Brain pericyte (primary cell): ENCODE measurements around the gene PRICKLE4.
"Not testable (repeated sequence)": the region's sequence is repeated elsewhere in the genome, so short reads cannot be mapped to it uniquely, and the experiment has no call there.

Source experiments
- DNase-seq: peaks from one replicate; pipeline ENCODE4 v3.0.0-alpha.2; 2012; ENCODE audit warnings: low read depth, low spot score

Gene PRICKLE4

DNA sequence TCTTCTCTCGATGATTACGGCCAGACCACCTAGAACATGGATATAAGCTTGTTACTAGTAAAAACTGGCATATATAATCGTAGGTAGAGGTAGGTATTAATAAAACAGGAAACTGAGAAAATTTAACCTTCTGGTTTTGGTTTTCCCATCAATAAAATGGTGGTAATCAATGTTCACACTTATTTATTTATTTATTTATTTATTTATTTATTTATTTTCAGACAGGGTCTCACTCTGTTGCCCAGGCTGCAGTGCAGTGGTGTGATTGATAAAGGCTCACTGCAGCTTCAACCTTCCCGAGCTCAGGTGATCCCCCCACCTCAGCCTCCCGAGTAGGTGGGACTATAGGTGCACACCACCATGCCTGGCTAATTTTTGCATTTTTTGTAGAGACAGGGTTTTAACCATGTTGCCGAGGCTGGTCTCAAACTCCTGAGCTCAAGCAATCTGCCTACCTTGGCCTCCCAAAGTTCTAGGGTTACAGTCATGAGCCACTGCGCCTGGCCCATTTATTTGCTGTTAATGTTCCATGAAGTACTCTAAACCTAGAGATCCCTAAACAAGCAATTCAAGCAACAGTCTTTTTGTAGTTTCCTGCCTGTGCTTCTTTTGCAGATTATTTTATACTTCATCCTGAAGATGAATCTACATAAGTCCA lies 18.4 kb downstream of the PRICKLE4 start:
- DNase-seq, result no peak

DNA sequence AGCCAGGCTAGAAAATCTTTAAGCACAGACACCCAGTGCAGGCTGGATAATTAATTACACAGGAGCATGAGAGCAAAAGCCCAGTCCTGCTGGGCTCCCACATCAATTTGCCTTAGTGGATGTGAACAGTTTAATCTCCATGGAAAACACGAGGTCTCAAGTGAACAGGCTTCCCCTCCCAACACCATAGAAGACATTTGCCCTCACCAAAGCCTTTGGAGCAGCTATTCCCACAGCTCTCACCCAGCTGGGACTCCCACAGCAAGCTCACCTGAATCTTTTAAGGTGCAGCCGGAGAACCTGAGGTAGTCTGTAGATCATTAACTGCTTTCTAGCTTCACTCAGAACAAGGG lies 19.0 kb downstream of the PRICKLE4 start:
- DNase-seq, result no peak

DNA sequence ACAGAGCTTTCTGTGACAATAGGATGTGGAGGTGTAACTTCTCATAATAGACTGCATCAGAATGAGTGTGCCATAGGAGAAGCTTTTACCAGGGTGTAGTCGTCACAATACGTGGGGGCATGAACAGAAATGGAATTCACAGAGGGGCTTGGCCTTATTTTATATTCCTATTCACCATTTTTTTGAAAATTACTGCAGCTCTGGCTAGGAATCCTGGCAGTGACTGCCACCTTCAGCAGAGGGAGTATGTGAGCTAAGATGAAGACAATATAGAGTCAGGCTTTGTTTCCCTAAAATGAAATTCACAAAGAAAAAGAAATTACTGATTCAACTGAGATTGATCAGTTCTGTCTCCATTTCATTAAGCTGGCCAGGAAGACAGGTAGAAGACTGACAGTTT lies 20.8 kb downstream of the PRICKLE4 start:
- no peak for DNase-seq

DNA sequence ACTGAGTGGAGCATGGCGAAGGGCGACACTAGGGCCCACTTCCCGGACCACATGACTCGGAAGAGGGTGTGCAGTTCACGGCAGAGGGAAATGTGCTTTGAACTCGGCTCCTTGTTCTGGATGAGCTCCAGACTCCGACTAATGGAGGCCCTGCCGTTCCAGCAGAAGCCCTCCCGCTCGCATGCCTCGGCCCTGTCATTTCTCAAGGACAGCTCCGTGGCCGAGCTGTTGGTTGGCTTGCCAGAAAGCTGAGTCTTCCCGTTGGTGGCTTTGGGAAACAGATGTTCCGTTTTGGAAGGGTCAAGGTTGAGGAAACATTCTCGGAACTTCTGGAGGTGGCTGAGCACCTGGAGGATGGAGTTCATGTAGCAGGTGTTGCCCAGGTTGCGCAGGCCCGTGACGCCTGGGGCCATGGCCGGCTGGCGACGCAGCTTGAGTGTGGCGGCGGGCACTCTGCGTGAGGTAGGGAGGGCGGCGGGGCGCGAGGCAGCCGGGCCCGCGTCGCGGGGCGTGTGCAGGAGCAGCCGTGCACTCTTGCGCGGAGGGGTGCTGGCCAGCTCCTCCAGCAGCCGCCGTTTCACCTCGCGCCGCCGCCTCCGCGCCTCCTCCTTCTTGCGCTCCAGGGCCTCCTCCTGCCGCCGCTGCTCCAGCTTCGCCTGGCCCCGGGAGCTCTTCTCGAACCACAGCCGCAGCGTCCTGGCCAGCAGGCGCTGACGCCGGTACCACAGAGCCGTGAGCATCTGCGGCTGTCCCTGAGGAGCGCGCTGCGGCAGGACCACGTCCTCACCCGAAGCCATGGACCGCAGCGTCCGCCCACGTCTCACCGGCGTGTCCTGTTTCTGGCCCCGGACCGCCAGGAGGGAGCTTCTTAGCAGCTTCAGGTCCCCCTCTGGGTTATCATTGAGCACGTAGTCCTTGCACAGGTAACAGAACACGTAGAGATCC lies 25.5 kb downstream of the PRICKLE4 start:
- no peak for DNase-seq

DNA sequence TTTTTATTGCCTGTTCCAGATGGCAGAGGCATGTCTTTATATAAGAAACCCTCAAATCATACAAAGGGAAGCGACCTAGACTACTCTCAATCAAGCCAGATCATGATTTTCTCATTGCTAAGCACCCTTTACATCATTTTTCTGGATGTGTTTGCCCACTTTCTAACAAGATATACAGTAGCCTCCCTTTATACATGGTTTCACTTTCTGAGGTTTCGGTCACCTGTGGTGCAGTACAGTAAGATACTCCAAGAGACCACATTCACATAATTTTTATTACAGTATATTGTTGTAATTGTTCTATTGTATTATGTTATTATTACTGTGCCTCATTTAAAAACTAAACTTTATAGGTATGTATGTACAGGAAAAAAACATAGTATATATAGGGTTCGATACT lies 30.5 kb downstream of the PRICKLE4 start:
- DNase-seq, result no peak

DNA sequence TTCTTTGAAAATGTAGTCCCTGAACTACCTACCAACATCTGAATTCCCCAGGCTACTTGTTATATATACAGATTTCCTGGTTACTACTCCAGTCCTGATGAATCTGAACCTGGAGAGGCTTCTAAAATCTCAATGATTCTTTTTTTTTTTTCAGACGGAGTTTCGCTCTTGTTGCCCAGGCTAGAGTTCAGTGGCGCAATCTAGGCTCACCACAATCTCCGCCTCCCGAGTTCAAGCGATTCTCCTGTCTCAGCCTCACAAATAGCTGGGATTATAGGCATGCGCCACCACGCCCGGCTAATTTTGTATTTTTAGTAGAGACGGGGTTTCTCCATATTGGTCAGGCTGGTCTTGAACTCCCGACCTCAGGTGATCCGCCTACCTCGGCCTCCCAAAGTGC lies 31.4 kb downstream of the PRICKLE4 start:
- DNase-seq, result not testable (repeated sequence)

DNA sequence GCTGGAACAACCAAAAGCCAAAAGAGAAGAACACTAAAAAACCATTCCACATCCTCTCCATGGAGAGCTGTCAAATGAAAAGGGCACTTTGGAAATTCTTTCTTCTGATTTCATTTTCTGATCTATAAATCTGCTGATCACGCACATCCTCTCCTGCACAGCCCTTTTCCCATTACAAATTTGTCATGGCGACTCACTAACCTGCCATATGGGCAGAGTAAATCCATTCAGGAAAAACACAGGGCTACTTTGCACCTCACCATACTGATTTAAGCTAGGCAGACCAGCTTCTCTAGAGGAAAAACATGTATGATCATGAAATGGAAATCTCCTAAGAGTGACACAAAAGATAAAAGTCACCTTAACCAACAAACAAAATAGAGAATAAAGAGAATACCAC lies 32.9 kb downstream of the PRICKLE4 start:
- no peak for DNase-seq

DNA sequence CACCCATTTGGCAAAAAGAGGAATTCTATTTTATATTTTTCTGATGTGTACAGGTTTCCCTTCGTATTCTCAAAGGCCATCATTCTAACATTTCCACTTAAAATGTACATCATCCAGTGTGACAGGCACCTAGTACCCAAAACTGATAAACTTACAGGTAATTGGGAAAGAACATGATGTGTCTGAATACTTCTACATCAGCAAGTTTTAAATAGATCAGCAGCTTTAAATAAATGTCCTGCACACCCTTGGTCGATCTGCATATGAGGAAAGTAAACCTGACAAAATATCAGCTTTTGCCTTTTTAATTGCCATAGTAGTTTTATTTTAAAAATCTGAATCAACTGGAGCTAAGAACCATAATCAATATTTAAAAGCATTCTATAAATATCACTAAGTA lies 33.4 kb downstream of the PRICKLE4 start:
- no peak for DNase-seq

DNA sequence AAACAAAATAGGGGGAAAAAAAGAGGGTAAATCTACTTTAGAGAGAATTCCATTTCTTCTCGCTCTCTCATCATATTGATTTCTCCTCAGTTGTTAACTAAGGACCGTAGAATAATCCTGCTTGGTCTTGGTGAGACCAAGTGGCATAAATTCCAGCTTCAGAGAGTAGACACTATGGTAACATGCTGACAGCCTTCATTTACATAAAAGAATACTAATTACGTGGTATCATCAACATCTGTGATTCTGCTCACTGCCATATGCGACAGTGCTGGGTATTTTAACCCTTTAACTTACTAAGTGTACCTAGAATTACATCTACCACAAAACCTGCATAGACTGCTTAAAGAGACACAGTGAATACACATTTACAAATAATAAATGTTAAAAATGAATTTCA lies 34.0 kb downstream of the PRICKLE4 start:
- no peak for DNase-seq

DNA sequence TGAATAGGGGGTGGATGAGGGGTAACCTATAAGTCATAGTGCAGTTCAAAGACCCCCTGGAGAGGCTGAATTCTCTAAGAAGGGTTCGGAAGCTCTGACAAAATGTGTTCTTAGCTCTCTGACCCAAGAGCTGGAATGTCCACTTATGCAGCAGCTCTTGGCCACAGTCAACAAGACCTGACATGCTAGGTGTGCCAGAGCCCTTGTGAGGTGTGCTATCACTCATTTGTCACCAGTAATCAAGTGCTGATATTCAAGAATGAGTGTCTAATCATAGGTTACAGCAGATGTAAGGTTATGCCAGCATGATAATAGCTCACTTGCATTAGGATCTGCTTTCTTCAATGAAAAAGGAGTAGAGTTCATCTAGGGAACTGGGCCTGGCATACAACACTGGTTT lies 35.0 kb downstream of the PRICKLE4 start:
- no peak for DNase-seq

DNA sequence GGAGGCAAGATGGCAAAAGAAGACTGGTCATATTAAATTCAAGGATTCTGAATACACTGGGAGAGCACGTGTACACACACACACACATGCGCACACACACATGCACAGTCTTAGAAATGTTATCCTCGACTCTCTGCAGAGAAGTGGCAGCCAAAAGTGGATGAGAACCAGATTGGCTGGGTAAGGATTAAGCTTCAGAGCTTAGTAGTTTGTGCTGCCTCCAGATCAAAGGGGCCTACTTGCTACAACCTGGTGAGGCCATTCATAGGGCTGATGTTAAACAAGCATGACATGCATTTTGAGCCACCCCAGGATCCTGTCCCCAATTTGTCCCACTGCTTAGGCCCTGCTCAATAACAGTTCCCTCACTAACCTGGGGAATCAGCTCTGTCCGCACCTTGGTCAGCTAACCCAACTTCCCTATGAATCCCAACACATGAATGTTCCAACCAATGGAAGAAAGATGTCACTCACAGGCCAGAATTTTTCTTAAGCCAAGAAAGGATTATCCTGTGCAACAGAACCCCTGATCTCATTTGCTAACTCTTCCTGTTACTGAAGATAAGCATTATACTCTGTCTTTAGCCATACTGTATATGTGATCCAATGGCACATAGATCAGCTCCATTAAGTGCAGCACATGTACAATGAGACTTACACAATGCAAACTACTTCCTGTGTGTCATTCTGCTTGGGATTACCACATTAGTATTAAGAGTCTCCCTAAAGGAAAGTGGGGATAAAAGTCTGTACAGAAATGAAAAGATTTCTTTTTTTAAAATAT lies 37.9 kb downstream of the PRICKLE4 start:
- DNase-seq, result no peak

DNA sequence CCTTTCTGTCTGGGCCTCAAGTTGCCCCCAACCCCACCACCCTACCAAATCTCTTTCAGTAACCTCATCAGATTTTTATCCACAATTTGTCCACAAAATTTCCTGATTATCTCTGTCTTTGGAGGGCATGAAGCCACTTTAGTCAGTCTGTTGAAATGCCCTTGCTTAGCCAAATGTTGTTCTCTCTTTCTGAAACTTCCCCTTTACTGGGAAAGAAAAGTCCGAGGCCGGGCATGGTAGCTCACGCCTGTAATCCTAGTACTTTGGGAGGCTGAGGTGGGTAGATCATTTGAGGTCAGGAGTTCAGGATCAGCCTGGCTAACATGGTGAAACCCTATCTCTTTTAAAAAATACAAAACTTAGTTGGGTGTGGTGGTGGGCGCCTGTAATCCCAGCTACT lies 40.7 kb downstream of the PRICKLE4 start:
- no peak for DNase-seq

DNA sequence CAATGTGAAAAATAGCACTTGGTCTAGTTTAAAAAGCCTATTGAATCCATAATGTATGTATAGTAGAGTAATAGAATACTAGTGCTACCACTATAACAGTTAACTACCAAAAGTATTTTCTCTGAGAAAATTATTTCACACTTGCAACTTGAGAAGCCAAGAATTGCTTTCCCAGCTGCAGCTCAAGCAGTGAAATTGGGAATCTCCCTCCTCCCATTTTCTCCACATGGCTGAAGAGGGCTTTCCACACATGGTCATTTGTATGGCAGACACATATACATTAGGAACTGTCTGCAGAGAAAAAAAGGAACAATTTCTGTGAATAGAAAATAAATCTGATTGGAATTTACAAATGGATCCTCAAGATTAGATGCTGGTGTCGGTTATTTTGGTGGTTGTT lies 41.4 kb downstream of the PRICKLE4 start:
- no peak for DNase-seq

DNA sequence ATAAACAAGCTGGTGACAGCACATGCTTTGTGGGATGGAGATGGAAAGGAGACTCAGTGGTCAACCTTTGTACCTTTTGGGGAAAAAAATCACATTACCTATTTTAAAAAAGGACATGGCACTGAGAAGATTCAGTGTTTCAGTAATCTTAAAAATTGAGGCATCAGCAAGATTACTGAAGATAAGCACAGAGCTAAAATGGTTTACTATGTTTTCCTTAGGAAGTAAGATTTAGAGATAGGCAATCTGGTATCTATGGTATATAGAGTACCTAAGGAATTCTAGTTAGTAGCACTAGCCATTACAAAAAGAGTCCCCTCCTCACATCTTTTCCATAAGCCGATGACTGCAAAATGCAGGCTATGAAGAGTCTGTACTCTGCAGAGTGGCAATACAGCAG lies 42.6 kb downstream of the PRICKLE4 start:
- DNase-seq, result no peak

DNA sequence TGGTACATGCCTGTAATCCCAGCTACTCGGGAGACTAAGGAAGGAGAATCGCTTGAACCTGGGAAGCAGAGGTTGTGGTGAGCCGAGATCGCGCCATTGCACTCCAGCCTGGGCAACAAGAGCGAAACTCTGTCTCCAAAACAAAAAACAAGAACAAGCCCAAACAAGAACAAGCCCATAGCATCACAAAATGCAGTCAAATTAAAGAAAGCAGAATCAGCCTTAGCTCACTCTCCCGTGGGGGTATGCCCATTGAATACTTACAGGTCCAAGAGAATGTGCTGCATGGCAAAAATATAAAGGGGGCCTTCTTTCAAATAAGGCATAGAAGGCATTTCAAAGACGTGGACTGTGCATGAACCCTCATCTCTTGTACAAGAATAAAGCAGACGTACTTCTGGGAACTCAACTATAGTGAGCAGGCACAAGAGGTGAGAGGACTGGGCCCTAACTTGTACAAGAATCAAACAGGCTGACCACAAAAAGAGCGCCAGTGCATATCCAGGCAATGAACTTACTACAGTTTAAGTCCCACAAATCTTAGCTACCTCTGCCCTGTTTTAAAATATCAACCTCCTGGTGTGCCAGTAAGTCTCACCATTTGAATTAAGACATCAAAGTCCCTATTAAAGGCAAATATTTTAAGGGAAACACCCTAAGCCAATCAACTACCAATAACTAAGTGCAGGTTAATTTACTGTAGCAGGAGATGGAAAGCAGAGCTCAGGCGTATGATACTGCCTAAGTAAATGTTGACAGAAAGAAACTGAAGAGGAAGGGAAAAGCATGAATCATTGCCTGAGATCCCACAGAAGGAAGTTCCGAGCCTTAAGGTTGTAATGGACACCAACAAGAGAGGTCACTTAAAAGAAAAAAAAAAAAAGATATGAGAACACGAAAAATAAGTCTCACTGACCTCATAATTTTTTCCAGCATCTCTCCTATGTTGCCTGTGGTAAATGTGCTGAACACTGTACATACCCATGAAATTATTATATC lies 44.3 kb downstream of the PRICKLE4 start:
- DNase-seq, result peak; percentile 42

DNA sequence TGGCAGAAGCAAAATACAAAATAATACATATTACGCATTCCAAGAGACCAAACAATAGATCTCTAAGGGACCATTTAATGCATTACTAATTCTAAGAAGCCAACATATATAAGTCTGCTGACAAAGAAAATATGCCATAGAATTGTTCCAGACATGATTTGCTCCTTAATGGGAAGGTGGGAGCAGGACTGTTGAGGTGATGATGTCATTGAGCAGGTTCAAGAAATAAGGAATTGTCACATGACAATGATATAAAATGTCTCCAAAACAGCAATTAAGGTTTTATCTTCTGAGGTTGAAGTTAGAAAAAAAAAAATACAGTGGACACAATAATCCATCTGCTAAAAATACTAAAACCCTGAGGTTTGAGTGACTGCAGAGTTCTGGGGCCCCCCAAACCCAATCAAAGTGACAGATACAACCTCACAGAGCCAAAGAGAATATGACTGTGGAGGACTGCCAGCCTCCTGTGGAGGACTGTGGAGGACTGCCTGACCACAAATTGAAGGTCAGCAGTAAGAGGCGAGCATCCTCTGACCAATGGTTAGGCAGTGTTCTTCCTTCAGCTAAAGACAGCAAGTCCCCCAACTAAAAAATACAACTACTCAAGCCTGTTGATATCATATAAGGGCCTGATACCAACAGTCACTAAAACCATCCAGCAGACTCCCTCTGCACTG lies 45.9 kb downstream of the PRICKLE4 start:
- no peak for DNase-seq

DNA sequence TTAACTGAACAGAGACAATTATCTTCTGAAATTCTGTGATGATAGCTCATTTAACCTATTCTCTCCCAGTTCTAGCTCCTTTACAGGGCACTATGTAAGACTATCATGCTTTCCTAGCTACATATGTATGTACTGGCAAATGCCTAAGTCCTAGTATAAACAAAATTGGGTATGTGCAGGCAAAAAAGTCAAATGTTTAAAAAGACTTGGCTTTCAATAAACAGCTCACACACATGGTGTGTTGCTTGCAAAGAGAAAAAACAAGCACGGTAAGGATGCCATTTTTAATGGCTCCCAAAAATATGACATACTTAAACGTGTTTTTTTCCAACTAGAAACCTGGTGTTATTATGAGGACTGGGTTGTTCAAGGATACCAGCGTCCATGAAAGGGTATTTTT lies 51.7 kb downstream of the PRICKLE4 start:
- DNase-seq, result no peak

DNA sequence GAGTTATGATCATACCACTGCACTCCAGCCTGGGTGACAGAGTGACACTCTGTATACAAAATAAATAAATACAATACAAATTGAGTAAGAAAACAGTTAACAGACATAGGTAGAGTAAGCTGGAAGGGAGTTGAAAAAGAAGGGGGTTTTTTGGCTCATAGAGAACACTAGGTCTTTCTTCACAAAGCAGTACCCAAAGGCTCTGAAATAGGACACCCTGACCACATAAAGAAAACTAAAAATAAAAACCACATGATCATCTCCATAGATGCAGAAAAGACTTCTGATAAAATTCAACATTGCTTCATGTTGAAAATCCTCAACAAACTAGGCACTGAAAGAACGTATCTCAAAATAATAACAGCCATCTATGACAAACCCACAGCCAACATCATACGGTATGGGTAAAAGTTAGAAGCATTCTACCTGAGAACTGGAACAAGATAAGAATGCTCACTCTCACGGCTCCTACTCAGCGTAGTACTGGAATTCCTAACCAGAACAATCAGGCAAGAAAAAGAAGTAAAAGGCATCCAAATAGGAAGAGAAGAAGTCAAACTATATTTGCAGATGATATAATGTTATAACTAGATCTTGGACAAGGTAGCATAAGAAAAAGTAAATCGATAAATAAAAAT lies 55.6 kb downstream of the PRICKLE4 start:
- no peak for DNase-seq

DNA sequence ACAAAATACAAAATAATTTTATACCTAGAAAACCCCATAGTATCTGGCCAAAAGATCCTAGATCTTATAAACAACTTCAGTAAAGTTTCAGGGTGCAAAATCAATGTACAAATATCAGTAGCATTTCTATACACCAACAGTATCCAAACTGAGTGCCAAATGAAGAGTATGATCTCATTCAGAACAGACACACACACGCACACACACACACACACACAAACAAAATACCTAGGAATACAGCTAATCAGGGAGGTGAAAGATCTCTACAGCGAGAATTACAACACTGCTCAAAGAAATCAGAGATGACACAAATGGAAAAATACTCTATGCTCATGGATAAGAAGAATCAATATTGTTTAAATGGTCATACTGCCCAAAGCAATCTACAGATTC lies 56.1 kb downstream of the PRICKLE4 start:
- no peak for DNase-seq
